ENCODE data around the gene LRRC4C.

LRRC4C gene

DNA sequence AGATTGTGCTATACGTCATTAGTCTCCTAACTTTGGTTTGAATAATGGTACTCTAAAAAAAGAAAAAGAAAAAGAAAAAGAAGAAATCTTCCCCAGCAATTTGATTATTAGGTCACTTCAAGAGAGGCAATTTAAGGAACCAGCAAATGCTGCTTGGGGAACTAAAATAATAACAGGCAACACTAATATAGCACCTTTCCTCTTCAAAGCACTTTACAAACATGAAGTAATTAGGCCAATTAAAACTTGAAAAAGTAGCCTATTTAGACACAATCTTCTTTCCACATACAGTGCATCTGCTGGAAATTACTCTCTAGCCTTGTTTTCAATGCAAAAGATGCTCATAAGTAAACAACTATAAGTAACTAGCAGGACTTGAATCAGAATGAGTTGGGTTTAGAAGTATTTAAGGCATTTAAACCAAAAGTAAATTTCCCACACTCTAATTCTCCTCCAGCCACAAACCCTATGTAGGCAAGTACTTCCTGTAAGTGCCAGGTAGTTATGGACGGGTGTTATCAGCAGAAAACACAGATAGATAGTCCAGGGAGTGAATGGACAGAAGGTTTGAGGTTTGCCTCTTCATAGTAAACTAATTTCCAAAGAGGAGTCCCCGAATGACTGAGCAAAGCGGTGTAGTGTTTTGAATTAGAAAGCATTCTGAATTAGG is 44.5 kb downstream of the LRRC4C start:
- no peak for DNase-seq (ENCODE audit: low spot score)

DNA sequence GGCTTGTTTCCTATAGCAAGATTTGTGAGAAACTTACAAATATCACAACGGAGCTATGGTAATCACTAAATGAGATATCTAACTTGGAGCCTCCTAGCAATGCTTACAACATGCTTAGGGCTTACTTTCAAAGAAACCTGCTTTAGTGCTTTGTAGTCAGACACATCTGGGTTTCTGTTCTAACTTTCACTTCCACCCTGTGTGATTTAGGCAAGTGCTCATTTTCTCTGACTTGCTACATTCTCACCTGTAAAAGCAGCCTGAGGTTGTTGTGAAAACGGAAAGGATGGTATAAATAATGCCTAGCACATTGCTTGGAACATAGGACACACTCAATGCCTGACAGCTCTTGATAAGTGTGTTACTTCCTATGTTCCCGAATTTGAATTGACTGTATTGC is 45.6 kb downstream of the LRRC4C start:
- no peak for DNase-seq (ENCODE audit: low spot score)

DNA sequence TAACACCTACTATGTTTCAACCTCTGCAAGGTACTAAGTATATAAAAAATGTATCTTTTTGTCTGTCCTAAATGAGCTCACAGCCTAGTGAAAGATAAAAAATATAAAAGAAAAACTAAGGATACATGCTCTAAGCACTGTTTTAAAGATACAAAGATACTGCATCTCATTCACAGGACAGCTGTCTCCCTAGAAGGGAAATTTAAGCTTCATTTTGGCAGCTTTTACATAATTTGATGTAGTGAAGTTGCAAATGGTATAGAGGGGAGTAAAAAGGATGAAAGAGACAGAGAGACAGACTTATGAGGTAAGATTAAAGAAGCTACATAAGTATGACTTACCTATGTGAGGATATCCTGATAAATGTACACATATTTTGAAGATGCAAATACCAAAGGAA is 53.6 kb downstream of the LRRC4C start:
- no peak for DNase-seq (ENCODE audit: low spot score)

DNA sequence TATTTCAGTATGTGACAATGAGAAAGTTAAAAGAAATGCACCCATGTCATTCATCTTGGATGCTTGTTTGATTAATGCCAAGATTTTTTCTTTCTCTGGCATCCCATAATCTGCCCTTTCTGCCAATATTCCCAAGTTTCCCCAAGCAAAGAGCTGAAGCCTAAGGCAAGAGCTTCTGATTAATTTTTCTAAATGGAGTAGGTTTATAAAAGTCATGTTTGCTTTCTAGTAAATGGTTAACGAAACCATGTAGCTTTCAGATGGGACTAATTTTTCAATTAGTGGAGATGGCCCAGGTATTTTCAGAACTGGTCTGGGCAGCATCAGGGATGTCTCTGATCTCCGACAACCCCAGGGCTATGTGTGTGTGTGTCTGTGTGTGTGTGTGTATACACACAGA is 55.3 kb downstream of the LRRC4C start:
- DNase-seq (ENCODE audit: low spot score): no peak

DNA sequence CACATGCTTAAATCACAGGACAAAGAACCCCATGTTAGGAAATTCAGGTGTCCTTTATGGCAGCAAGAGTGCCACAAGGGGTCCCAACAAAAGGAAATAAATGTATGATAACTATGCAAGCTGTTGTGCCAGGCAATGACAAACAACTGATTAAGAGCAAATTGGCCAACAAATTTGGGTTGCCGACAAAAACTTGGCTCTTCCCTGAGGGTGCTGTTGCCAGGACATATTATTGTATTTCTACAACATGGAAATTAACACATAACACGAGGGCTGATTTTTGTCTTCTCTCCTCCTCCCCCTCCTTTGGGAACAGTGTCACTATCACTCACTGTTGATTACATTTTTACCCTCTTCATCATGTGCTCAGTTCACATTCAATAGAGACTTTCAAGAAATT is 56.0 kb downstream of the LRRC4C start:
- no peak for DNase-seq (ENCODE audit: low spot score)

DNA sequence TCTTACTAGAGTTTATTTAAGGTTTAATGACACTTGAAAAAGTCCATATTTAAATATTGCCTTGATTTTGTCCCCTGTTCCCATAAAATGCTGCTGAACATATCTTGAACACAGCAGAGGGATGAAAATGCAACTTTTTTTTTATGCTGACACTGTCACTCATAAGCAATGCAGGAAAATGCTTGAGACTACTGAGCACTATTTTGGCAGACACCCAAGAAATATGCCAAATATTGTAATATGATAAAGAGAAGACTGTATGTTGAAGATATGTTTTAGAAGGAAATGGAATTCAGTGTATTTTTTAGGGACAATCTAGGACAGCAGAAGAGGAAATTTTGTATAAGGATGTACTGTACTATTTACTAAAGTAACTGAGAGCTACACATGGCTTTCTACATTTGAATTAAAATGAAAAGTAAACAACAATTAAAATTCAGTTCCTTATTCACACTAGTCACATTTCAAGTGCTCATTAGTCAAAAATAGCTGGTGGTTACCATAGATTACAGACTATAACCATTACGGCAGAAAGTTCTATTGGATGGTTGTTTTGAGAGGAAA is 58.6 kb downstream of the LRRC4C start:
- DNase-seq (ENCODE audit: low spot score): no peak

DNA sequence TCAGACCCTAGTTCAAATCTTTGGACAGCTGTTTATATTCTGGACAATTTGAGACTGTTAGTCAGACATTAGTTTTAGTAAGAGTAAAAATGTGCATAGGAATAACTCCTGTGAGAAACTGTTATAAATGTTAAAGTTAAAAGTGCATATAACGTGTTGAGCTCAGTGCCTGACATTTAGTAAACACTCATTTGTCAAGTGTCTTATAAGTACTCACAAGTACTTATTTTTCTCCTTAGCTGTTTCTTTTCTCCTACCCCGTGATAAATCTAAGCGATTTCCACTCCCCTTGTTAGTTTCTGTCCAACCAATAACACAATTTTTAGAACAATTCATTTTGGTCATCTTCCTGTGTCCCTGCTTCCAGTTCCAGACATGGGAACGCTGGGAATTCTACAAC is 59.3 kb downstream of the LRRC4C start:
- no peak for DNase-seq (ENCODE audit: low spot score)

DNA sequence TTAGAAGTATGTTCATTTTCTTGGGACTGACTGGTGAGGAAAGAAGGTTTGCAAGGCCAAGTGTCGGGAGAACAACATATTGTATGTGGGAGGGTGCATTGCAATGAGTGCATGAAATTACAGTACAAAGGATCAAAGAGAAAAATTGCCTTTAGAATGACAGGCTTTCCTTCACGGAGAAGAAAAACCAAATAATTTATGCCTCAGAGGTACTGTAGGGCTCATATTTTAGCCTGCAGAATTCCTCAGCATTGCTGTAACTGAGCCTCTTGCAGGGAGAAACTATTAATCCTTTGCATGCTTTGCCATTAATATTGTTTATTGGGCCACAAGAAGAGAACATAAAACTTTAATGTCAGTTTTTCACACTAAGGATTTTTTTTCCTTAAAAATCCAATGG is 60.1 kb downstream of the LRRC4C start:
- no peak for DNase-seq (ENCODE audit: low spot score)

DNA sequence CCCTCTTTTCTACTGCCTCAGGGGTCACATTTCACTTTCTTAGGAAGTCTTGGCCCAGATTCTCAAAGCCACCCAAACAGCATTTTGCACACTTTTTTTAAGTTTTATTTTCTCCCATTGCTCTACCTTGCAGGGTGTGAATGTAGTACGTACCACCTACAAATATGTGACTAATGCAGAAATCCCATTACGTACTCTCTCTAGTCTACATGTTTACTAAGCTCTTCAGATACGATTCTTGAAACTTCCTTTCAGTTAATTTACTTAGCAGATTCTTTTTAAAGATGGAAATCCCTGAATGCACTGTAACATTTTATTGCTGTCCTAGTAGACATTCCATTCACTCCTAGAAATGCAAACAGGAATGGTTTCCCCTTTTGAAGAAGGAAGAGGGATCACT is 61.3 kb downstream of the LRRC4C start:
- DNase-seq (ENCODE audit: low spot score): no peak

DNA sequence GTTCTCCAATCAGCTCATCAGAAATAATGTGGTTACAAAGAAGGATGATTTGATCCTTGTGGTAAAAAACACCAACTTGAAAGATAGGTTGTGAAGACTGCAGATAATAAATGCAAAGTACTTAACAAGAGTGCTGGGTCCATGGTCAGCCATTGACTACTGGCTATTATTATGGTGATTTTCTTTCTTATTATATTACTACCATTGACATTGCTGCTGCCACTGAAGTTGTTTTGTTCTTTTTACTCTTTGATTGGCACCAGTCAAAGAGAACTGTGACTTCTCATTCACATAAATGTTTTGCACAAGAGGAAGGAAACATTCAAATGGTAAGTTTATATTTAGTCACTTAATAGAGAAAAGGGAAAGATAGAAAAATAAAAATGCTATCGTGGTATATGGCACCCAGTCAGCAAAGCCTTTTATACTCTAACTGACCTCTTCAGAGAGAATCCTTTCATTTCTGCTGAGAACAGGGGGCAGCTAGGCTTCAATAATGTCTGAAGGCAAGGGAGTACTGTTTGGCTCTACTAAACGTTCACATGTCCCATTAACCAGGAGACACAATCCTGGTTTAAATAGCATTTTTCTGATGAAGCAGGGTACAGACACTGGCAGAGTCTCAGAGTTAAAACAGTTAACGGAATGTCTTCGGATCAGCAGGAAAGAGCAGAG is 64.8 kb downstream of the LRRC4C start:
- no peak for DNase-seq (ENCODE audit: low spot score)

DNA sequence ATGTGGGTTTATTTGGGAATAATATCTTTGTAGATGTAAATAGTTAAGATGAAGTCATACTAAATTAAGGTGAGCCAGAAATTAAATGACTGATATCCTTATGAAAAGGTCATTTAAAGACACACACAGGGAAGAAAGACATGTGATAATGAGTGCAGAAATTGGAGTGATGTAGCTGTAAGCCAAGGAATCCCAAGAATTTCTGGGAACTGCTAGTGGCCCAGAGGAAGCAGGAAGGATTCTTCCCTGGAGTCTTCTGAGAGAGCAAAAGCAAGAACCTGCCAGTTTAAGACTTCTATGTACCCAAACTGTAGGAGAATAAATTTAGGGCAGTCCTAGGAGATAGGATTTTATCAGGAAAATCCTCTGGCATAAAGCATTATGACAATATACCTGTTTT is 66.9 kb downstream of the LRRC4C start:
- DNase-seq (ENCODE audit: low spot score): no peak

DNA sequence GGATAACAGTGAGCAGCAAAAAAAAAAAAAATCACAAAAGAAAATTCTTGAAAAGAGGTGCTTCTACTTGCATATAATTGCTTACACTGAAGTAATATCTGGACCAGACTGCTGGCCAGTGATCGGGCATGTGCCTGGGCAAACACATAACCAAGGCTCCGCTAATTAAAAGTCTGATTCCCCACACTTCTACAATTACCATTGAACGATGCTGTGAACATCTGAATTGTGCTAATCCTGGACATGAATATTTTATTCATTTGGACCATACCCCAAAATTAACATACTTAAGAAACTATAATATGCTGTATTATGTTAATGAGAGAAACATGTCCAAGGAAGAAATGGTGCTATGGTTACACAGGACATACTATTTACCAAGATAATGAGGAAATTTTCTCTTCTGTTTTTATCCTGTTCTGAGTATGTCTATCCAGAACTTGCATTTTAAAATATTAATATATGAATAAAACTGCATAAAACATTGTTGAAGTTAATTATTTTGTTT is 69.8 kb downstream of the LRRC4C start:
- no peak for DNase-seq (ENCODE audit: low spot score)

DNA sequence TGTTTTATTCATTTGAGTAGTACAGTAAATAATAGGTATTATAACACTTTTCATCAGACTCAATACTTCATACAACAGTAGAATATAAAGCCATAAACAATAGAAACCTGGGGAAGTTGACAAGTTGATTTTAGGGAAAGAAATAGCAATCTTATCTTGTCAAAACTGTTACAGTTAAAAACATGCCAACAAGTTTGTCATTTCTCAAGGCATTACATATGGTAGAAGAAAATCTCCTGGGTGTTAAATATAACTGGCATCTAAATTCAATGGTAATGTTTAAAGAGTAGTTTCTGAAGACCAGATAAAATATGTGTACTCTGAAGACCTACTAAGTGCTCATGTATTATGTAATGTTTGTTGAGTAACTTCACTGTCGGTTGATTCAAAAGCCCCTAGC is 75.1 kb downstream of the LRRC4C start:
- no peak for DNase-seq (ENCODE audit: low spot score)

DNA sequence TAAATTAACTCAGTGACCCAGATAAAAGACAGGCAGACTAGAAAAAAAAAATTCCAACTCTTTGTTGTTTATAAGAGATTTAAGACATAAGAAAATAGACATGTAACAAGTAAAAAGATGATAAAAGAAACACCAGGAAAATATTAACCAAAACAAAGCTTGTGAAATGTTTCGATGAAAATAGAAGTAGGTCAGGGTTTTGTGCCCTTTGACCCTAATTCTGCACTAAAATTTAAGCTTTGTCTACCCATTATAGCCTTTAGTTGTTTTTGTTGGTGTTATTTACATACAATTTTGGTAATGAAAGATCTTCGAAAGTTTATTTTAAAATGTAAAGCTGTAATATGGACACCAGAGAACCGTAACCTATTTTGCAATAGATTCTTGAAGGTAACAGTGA is 75.7 kb downstream of the LRRC4C start:
- DNase-seq (ENCODE audit: low spot score): no peak

DNA sequence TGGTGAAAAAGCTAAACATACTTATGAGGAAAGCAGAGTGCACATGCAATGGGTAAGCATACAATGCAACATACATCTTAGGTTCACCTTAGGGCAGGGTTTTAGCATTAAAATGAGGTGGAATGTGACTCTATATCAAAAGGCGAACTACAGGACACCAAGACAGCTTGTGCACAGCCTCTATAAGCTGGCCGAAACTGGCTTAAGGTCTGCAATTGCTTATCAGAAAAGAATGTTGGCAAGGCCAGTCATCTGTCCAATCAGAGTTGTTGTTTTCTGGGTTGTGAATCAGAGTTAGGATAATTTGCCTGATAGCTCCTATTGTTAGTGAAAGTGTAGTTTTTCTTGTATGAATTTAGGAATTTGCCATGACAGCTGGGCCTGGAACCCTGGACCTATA is 76.5 kb downstream of the LRRC4C start:
- no peak for DNase-seq (ENCODE audit: low spot score)

DNA sequence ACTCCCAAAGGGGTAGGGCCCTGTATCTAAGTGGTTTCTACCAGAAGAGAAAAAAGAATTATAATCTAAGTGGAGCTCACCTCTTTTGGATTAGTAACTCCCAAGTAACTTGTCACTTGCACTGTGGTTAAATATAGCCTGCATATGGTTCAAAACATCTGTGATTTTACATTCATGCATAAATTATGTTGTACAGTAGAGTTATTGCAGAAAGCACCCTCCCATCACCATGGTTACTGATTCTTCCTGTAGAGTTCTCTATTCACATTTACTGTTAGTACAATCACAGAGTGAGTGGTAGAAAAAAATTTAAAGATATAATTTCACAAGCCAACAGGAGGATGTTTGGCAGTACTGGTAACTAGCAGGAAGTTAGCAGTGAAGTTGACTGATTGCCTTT is 80.4 kb downstream of the LRRC4C start:
- no peak for DNase-seq (ENCODE audit: low spot score)

DNA sequence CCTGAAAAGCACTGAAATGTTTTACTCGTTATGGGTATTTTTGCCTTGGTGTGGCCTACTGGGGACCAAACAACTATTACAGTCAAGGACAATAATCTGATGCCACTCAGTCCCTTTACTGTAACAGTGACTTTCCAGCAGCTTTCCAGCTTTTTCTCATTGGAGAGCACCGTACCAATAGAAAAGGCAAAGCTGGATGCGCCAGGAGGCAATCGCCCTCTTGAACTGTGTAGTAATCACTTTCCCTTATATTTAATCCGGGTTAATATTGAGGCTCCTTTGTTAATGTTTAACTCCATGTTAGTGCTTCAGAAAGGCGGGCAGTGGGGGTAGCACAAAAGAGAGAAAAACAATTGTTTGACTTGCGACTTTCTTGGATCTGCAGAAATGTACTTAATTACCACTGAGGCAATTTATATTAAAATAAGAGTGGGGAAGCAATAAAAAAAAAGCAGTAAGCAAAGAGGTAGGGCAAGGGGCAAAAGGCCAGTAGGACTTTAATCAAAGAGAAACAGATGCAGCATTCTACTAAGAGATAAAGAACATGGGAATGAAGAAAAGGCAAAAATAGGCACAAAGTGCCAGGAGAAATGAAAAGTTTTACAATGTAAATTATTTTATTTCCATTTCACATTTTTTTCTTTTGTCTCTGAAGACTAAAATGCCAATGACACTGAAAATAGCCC is 81.6 kb downstream of the LRRC4C start:
- no peak for DNase-seq (ENCODE audit: low spot score)

DNA sequence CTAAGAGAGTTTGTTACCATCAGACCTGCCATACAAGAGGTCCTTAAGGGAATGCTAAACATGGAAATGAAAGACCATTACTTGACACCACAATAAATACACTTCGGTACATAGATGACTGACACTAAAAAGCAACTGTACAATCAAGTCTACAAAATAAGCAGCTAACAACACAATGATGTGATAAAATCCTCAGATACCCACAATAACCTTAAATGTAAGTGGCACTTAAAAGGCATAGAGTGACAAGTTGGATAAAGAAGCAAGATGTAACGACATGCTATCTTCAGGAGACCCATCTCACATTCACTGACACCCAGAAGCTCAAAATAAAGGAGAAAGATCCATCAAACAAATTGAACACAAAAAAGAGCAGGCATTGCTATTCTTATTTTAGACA is 107.6 kb downstream of the LRRC4C start:
- no peak for DNase-seq (ENCODE audit: low spot score)

DNA sequence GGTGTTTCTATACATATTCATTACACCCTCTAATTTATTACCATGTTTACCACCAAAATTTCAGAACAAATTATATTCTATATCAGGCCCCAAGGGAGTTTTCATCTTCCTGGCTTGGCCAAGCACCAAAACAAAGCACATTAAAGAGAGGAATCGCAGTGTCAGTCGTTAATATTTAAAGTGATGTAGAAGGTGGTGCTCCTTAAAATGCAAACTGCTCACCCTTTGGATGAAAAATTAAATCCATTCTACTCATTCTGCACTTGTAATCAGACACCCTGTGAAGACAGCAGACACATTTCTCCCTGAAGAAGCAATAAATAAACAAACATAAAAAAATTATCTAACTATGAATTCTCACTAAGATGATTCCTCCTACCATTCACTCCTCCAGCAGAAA is 113.4 kb downstream of the LRRC4C start:
- no peak for DNase-seq (ENCODE audit: low spot score)

DNA sequence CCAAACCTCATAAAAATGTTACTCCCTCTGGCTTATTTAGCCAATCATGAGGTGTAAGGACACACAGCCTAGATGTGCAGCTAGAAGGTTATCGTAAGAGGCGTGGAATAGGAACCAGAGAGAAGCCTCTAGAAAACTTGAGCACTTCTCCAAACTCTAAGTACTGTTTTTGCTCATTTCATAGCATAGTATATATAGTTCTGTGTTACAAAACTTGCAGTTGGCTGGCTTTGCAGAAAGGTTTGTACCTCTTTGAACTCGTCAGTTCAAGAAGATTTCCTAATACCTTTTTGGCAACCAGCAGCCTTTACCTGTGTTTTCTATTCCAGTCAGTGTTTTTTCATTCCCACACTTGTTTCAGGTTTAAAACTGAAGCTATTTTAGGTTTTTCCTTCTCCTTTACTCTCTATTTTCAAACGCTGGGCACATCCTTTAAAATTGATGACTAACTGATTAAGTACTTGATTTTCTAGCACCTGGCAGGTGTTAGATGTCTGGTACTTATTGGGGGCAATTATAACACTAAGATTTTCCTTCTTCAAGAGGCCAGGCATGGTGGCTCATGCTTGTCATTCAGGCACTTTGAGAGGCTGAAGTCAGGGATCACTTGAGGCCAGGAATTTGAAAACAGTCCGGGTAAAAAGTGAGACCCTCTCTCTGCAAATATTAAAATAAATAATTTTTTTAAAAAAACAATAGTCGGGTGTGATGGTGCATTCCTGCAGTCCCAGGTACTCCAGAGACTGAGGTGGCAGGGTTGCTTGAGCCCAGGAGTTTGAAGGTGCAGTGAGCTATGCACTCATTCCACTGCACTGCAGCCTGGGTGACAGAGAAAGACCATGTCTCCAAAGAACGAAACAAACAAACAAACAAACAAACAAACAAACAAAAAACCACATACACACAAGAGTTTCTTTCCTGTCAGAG is 125.2 kb downstream of the LRRC4C start:
- DNase-seq (ENCODE audit: low spot score): no peak

DNA sequence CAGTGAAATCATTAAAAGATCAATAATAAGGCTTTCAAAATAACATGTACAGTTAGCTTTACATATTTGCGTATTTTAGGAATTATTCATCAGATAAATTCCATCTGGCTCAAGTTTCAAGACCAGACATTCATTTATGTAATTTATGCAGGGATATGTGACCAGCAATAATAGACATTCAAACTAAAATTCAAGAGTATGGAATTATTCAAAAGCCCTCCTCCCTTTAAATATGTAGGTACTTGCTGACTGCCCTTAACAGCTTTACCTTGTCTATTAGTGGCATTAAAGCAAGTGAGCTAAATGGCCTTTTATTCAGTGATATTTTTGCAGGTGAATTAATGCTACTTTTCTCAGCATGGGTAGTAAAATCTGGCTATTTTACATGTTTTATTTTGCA is 126.1 kb downstream of the LRRC4C start:
- DNase-seq (ENCODE audit: low spot score): no peak

DNA sequence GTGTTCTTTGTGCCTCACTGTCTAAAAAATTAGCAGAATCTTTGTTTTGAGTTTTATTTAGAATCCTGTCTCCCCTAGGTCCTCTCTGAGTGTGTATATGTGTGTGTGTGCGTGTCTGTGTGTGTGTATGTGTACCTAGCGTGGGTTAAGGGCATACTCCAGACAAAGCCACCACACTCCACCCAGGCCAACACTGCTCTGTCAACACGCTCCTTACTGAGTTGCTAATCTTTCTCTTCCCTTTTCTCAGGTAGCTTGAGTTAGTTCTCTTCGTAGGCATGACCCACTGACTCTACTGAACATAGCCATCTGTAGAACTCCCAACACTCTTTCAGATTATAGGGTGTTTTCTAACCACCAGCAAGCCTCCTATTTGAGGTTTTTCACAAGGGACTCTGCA is 131.1 kb downstream of the LRRC4C start:
- no peak for DNase-seq (ENCODE audit: low spot score)
